Measurements from ENCODE around the gene FRMPD2. TPM values are rescaled to one million over a fixed set of nuclear protein-coding genes. Genes with fewer than 3 reads are reported as not detected.

Gene FRMPD2
- total and polyA plus RNA-seq, 2 experiments from 2014 or later: not detected

DNA sequence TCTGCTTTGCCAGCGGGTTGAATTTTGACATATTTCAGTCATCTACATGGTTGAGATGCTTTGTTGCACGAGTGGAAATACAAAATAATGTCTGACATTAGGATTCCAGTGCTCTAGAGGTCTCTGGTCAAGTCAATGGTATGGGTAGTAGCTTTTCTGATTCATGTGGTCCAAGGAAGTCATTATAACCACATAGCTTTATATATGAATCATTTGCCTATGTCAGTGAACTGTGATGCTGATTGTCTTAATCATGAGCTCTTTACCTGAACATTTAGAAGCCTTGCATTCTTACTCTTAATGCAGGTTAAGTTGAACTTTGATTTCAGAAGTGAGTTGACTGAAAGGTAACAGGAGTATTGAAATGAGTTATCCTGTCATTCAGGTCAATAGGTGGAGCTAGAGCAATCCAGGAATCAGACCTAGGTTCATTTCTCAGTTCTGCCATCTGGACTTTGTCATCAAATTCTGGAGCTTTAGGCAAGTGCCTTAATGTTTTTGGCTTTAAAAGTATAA lies 35.3 kb upstream of the FRMPD2 start:
- no peak overlapping the region for H3K4me3 ChIP-seq
- H3K27me3 Mint-ChIP-seq (ENCODE audit: insufficient read depth, low read depth, poor library complexity): no peaks in the 10 kb centered on the region
- H2AFZ ChIP-seq: no peak overlapping the region
- H3K9me3 Mint-ChIP-seq: no peaks in the 10 kb centered on the region; the same call in 2 of the 3 replicates
- H3K4me2 ChIP-seq: no peak overlapping the region
- DNase-seq (ENCODE audit: low spot score) (no peak), ATAC-seq (no peak)
- H3K36me3 Mint-ChIP-seq (ENCODE audit: low read depth): no peaks in the 10 kb centered on the region
- H4K20me1 ChIP-seq (replicated peaks; ENCODE audit: insufficient read depth): peaks cover 25% of the 10 kb centered on the region; the same call in 1 of the 2 replicates
- peak overlapping the region; percentile 51; the same call in 1 of the 2 replicates for H3K27ac Mint-ChIP-seq
- H3K79me2 ChIP-seq (replicated peaks; ENCODE audit: insufficient read depth): peaks cover 77% of the 10 kb centered on the region
- no peak overlapping the region for H3K27ac ChIP-seq (ENCODE audit: low read depth)
- no peaks in the 10 kb centered on the region for H3K36me3 ChIP-seq (ENCODE audit: insufficient read depth)
- H3K4me1 Mint-ChIP-seq: peaks cover 27% of the 10 kb centered on the region
- peaks cover 13% of the 10 kb centered on the region for H3K4me1 ChIP-seq (ENCODE audit: insufficient read depth)
- no peaks in the 10 kb centered on the region; the same call in 1 of the 2 replicates for H3F3A ChIP-seq (replicated peaks; ENCODE audit: low read depth)
- TF ChIP-seq POLR2AphosphoS5 (IDR thresholded peaks at IDR 0.05; ENCODE audit: low read depth): no peak
- TF ChIP-seq, protein P1, sequence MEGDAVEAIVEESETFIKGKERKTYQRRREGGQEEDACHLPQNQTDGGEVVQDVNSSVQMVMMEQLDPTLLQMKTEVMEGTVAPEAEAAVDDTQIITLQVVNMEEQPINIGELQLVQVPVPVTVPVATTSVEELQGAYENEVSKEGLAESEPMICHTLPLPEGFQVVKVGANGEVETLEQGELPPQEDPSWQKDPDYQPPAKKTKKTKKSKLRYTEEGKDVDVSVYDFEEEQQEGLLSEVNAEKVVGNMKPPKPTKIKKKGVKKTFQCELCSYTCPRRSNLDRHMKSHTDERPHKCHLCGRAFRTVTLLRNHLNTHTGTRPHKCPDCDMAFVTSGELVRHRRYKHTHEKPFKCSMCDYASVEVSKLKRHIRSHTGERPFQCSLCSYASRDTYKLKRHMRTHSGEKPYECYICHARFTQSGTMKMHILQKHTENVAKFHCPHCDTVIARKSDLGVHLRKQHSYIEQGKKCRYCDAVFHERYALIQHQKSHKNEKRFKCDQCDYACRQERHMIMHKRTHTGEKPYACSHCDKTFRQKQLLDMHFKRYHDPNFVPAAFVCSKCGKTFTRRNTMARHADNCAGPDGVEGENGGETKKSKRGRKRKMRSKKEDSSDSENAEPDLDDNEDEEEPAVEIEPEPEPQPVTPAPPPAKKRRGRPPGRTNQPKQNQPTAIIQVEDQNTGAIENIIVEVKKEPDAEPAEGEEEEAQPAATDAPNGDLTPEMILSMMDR (conservative IDR thresholded peaks at IDR 0.05; ENCODE audit: low read depth in 2 of 2): peak; percentile 51 to 57
- H3K9me2 ChIP-seq (ENCODE audit: insufficient read depth): peaks cover 3% of the 10 kb centered on the region; the same call in 1 of the 2 replicates
- H3K27me3 ChIP-seq (ENCODE audit: insufficient read depth): 0 out of 2 replicates have a peak, but pooled peaks cover under 1% of the 10 kb centered on the region
- H3K4me3 Mint-ChIP-seq: no peak overlapping the region

DNA sequence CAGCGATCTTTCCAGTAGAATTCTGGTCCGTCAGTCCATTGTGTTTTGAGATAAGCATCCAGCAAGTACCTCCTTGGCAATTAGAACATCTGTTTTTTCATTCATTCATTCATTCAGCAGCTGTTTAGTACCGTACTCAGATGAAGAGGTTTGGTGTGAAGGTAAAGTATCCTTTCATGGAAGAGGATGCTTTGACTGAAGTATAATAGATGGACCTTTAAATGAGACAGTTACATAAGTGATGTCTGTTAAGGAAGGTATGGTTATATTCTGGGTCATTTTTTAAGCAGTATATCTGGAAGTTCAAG lies 33.2 kb upstream of the FRMPD2 start:
- Histone ChIP-seq H3F3A (replicated peaks; ENCODE audit: low read depth) (no peaks in the 10 kb centered on the region; the same call in 1 of the 2 replicates), H3K79me2 (replicated peaks; ENCODE audit: insufficient read depth) (peaks cover 56% of the 10 kb centered on the region), H3K36me3 (ENCODE audit: insufficient read depth) (no peaks in the 10 kb centered on the region), H2AFZ (no peak overlapping the region), H4K20me1 (replicated peaks; ENCODE audit: insufficient read depth) (peaks cover 21% of the 10 kb centered on the region; the same call in 1 of the 2 replicates), H3K27me3 (ENCODE audit: insufficient read depth) (0 out of 2 replicates have a peak, but pooled peaks cover 6% of the 10 kb centered on the region), H3K4me1 (ENCODE audit: insufficient read depth) (peaks cover 13% of the 10 kb centered on the region), H3K9me2 (ENCODE audit: insufficient read depth) (peaks cover 9% of the 10 kb centered on the region; the same call in 1 of the 2 replicates), H3K4me3 (peak overlapping the region; percentile 92), H3K27ac (ENCODE audit: low read depth) (no peak overlapping the region), H3K4me2 (peak overlapping the region; percentile 85)
- Mint-ChIP-seq H3K4me3 (peak overlapping the region; percentile 80), H3K4me1 (peaks cover 27% of the 10 kb centered on the region), H3K36me3 (ENCODE audit: low read depth) (no peaks in the 10 kb centered on the region), H3K27me3 (ENCODE audit: insufficient read depth, low read depth, poor library complexity) (peaks cover 2% of the 10 kb centered on the region), H3K9me3 (no peaks in the 10 kb centered on the region; the same call in 2 of the 3 replicates), H3K27ac (0 out of 2 replicates have a peak overlapping the region, but pooled peaks have one; percentile 4)
- TF ChIP-seq, protein P2, sequence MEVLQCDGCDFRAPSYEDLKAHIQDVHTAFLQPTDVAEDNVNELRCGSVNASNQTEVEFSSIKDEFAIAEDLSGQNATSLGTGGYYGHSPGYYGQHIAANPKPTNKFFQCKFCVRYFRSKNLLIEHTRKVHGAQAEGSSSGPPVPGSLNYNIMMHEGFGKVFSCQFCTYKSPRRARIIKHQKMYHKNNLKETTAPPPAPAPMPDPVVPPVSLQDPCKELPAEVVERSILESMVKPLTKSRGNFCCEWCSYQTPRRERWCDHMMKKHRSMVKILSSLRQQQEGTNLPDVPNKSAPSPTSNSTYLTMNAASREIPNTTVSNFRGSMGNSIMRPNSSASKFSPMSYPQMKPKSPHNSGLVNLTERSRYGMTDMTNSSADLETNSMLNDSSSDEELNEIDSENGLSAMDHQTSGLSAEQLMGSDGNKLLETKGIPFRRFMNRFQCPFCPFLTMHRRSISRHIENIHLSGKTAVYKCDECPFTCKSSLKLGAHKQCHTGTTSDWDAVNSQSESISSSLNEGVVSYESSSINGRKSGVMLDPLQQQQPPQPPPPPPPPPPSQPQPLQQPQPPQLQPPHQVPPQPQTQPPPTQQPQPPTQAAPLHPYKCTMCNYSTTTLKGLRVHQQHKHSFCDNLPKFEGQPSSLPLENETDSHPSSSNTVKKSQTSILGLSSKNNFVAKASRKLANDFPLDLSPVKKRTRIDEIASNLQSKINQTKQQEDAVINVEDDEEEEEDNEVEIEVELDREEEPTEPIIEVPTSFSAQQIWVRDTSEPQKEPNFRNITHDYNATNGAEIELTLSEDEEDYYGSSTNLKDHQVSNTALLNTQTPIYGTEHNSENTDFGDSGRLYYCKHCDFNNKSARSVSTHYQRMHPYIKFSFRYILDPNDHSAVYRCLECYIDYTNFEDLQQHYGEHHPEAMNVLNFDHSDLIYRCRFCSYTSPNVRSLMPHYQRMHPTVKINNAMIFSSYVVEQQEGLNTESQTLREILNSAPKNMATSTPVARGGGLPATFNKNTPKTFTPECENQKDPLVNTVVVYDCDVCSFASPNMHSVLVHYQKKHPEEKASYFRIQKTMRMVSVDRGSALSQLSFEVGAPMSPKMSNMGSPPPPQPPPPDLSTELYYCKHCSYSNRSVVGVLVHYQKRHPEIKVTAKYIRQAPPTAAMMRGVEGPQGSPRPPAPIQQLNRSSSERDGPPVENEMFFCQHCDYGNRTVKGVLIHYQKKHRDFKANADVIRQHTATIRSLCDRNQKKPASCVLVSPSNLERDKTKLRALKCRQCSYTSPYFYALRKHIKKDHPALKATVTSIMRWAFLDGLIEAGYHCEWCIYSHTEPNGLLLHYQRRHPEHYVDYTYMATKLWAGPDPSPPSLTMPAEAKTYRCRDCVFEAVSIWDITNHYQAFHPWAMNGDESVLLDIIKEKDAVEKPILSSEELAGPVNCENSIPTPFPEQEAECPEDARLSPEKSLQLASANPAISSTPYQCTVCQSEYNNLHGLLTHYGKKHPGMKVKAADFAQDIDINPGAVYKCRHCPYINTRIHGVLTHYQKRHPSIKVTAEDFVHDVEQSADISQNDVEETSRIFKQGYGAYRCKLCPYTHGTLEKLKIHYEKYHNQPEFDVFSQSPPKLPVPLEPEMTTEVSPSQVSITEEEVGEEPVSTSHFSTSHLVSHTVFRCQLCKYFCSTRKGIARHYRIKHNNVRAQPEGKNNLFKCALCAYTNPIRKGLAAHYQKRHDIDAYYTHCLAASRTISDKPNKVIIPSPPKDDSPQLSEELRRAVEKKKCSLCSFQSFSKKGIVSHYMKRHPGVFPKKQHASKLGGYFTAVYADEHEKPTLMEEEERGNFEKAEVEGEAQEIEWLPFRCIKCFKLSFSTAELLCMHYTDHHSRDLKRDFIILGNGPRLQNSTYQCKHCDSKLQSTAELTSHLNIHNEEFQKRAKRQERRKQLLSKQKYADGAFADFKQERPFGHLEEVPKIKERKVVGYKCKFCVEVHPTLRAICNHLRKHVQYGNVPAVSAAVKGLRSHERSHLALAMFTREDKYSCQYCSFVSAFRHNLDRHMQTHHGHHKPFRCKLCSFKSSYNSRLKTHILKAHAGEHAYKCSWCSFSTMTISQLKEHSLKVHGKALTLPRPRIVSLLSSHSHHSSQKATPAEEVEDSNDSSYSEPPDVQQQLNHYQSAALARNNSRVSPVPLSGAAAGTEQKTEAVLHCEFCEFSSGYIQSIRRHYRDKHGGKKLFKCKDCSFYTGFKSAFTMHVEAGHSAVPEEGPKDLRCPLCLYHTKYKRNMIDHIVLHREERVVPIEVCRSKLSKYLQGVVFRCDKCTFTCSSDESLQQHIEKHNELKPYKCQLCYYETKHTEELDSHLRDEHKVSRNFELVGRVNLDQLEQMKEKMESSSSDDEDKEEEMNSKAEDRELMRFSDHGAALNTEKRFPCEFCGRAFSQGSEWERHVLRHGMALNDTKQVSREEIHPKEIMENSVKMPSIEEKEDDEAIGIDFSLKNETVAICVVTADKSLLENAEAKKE (CRISPR knock-in tag; IDR thresholded peaks at IDR 0.05): no peak
- TF ChIP-seq POLR2AphosphoS5 (IDR thresholded peaks at IDR 0.05; ENCODE audit: low read depth): no peak
- TF ChIP-seq EZH2 (IDR thresholded peaks at IDR 0.05; ENCODE audit: low read depth, unreplicated experiment): no peak
- ATAC-seq (no peak), DNase-seq (ENCODE audit: low spot score) (no peak)

Measured in GM23338 (cell line).